Activated naive CD4-positive, alpha-beta T cell treated with anti-CD3 and anti-CD28 coated beads, Interleukin-2, amount 10 ng/mL, durations not matched to agents 7 days and 5 days (primary cell): ENCODE results near the gene STX10.

Experiments used
- CTCF ChIA-PET: fragments of 350-600 bp; sonication (Branson Sonifier 250); formaldehyde crosslinking; loops from one replicate; lab custom pipeline; 2021; ENCODE audit warnings: antibody characterized with exemption; lab: Charles Lee
- DNase-seq: peaks from one replicate; pipeline ENCODE4 v3.0.0-alpha.2; 2020
- H3K27ac Mint-ChIP-seq: one replicate; pipeline ENCODE4 v1.8.0; 2021; ENCODE audit warnings: mild to moderate bottlenecking, moderate library complexity, mixed read lengths
- H3K27me3 Mint-ChIP-seq: one replicate; pipeline ENCODE4 v1.8.0; 2021; ENCODE audit warnings: mild to moderate bottlenecking, mixed read lengths
- H3K36me3 Mint-ChIP-seq: one replicate; pipeline ENCODE4 v1.8.0; 2021; ENCODE audit warnings: mixed read lengths
- H3K4me1 Mint-ChIP-seq: one replicate; pipeline ENCODE4 v1.8.0; 2021; ENCODE audit warnings: mixed read lengths
- H3K4me3 Mint-ChIP-seq: one replicate; pipeline ENCODE4 v1.8.0; 2021; ENCODE audit warnings: mild to moderate bottlenecking, moderate library complexity, mixed read lengths
- H3K9me3 Mint-ChIP-seq: one replicate; pipeline ENCODE4 v1.8.0; 2021; ENCODE audit warnings: mixed read lengths

Gene STX10

GRCh38 chr19:13099073-13099999 is 50.8 kb downstream of the STX10 start:
- Mint-ChIP-seq H3K4me3 (peak overlapping the region; percentile 72), H3K9me3 (no peaks in the 10 kb centered on the region), H3K4me1 (peaks cover 71% of the 10 kb centered on the region), H3K27ac (peak overlapping the region; percentile 96), H3K27me3 (peaks cover 68% of the 10 kb centered on the region), H3K36me3 (peaks cover 9% of the 10 kb centered on the region)
- peak; percentile 86 for DNase-seq
- CTCF ChIA-PET: interaction anchor here (1.3 kb wide), 2 partner anchors 37 to 134 kb away, joined by 3 read pairs; no protein-coding TSS in a partner anchor

- peak overlapping the region; percentile 72 for H3K4me3 Mint-ChIP-seq
- peaks cover 77% of the 10 kb centered on the region for H3K27me3 Mint-ChIP-seq
- H3K27ac Mint-ChIP-seq: peak overlapping the region; percentile 62
- peaks cover 9% of the 10 kb centered on the region for H3K36me3 Mint-ChIP-seq
- DNase-seq: peak; percentile 40
- CTCF ChIA-PET: no interaction called here
- H3K9me3 Mint-ChIP-seq: no peaks in the 10 kb centered on the region
- peaks cover 69% of the 10 kb centered on the region for H3K4me1 Mint-ChIP-seq
Observed at GRCh38 chr19:13098277-13099072, 51.7 kb downstream of the STX10 start.

- DNase-seq: peak; percentile 41
- peak overlapping the region; percentile 52 for H3K4me3 Mint-ChIP-seq
- H3K4me1 Mint-ChIP-seq: peaks cover 63% of the 10 kb centered on the region
- H3K27me3 Mint-ChIP-seq: peaks cover 76% of the 10 kb centered on the region
- H3K36me3 Mint-ChIP-seq: peaks cover 9% of the 10 kb centered on the region
- H3K27ac Mint-ChIP-seq: peak overlapping the region; percentile 58
- H3K9me3 Mint-ChIP-seq: no peaks in the 10 kb centered on the region
- CTCF ChIA-PET: interaction anchor here (4.6 kb wide), 1 partner anchor 122 kb away, joined by 76 read pairs; no protein-coding TSS in a partner anchor
Observed at GRCh38 chr19:13097463-13098258, 52.5 kb downstream of the STX10 start.

GRCh38 chr19:13097033-13097462 is 53.1 kb downstream of the STX10 start:
- H3K36me3 Mint-ChIP-seq: peaks cover 9% of the 10 kb centered on the region
- CTCF ChIA-PET: interaction anchor here (2.0 to 4.6 kb wide), 4 partner anchors 8 to 132 kb away, joined by 8 to 76 read pairs (median 31); no protein-coding TSS in a partner anchor
- H3K27me3 Mint-ChIP-seq: peaks cover 73% of the 10 kb centered on the region
- H3K27ac Mint-ChIP-seq: peak overlapping the region; percentile 79
- no peak for DNase-seq
- no peaks in the 10 kb centered on the region for H3K9me3 Mint-ChIP-seq
- H3K4me1 Mint-ChIP-seq: peaks cover 60% of the 10 kb centered on the region
- H3K4me3 Mint-ChIP-seq: peak overlapping the region; percentile 64

DNA sequence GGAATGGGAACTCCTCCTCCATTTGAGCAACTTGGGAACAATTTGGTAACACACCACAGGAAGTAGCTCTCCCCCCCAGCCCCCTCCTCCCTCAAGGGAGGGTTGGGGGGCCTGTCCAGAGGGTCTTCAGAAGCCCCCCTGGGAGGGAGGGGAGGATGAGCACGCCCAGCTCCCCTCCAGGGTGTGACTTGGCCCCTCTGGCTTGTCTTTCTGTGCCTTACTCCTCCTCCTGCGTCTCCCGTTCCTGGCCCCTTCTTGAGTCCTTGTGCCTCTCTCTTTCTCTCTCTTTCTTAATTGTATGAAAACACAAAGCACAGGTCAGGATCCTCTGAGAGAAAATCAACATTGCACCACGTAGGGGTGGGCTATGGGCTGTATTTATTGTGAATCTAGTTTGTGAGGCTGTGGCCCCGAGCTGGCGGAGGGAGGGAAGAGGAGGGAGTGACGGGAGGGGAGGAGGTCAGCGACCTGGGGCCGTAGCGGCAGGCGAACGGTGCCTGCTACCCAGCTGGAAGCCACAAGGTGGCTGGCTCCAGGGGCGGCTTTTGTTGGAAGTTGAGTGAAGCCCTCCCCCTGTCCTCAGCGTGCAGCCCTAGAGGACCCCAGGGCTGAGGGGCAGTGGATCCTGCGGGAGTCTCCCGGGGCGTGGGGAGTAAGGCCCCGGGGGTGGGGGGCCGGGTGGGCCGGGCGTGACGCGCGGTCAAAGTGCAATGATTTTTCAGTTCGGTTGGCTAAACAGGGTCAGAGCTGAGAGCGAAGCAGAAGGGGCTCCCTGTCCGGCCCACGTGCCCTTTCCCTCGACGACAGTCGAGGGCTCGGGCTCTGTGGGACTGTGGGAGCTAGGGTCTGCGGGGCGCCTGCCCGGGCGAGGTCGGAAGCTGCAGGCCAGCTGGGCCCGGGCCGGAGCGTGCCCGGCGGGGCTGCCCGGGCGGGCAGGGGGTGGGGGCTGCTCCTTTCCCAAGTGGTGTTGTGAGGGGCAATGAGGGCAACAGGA is 53.9 kb downstream of the STX10 start:
- peaks cover 9% of the 10 kb centered on the region for H3K36me3 Mint-ChIP-seq
- H3K4me1 Mint-ChIP-seq: peaks cover 51% of the 10 kb centered on the region
- peak overlapping the region; percentile 7 for H3K4me3 Mint-ChIP-seq
- H3K27me3 Mint-ChIP-seq: peaks cover 79% of the 10 kb centered on the region
- no peaks in the 10 kb centered on the region for H3K9me3 Mint-ChIP-seq
- H3K27ac Mint-ChIP-seq: no peak overlapping the region
- no peak for DNase-seq
- CTCF ChIA-PET: interaction anchor here (0.9 to 4.6 kb wide), 8 partner anchors 9 to 131 kb away, joined by 3 to 76 read pairs (median 10); no protein-coding TSS in a partner anchor

DNA sequence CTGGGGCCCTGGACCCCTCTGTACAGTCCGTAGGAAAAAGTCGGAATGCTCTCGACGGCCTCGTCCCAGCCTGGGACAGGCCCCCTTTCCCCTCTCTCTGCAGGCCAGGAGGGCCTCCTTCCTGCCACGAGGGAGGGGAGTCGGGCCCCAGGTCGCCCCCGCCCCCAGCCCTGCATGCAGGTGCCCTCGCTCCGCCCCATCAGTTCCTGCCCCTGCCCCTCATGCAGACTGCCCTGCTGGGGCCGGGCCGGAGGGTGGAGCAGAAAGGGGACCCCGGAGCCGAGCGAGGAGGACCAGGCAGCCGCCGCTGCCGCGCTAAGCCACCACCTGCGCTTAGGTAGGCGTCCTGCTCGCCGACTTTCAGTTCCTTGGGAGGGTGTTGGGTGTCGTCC is 54.8 kb downstream of the STX10 start:
- no peak for DNase-seq
- CTCF ChIA-PET: interaction anchor here (0.9 to 4.6 kb wide), 12 partner anchors 8 to 130 kb away, joined by 3 to 76 read pairs (median 8); no protein-coding TSS in a partner anchor
- H3K4me1 Mint-ChIP-seq: peaks cover 48% of the 10 kb centered on the region
- no peak overlapping the region for H3K4me3 Mint-ChIP-seq
- H3K27me3 Mint-ChIP-seq: peaks cover 87% of the 10 kb centered on the region
- no peak overlapping the region for H3K27ac Mint-ChIP-seq
- no peaks in the 10 kb centered on the region for H3K9me3 Mint-ChIP-seq
- peaks cover 7% of the 10 kb centered on the region for H3K36me3 Mint-ChIP-seq

DNA sequence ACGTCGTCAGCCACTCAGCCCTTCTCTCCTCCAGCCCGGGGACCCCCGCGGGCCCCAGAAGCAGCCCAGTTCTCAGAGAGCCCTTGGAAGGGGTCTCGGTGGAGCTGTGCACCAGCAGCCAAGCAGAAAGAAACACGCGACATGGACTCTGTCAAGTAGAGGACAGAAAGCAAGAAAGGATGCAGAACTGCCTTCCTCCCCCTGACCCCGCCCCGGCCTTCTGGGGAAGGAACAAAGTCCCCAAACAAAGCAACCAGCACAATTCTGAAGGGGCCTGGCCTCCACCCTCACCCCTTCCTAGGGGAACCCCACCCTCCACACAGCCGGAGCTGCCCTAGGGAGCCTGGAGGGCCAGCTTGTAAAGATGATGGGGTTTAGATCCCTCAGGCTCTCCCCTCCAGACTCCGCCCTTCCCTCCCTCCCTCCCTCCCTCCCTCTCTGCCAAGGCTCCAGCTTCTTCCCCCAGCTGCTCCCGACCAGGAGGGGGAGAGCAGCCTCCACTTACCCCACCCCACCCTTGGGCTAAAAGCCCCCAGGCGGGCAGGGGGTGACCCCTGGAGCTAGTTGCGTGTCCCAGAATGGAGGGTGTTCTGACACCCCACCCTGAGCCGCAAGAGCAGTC is 55.3 kb downstream of the STX10 start:
- Mint-ChIP-seq H3K27ac (no peak overlapping the region), H3K4me1 (peaks cover 43% of the 10 kb centered on the region), H3K27me3 (peaks cover 87% of the 10 kb centered on the region), H3K9me3 (no peaks in the 10 kb centered on the region), H3K4me3 (no peak overlapping the region), H3K36me3 (peaks cover 2% of the 10 kb centered on the region)
- DNase-seq: no peak
- CTCF ChIA-PET: interaction anchor here (1.0 to 4.6 kb wide), 19 partner anchors 10 to 164 kb away, joined by 3 to 76 read pairs (median 8); no protein-coding TSS in a partner anchor

- CTCF ChIA-PET: interaction anchor here (0.7 to 4.6 kb wide), 21 partner anchors 11 to 163 kb away, joined by 3 to 76 read pairs (median 7); no protein-coding TSS in a partner anchor
- Mint-ChIP-seq H3K4me1 (peaks cover 38% of the 10 kb centered on the region), H3K36me3 (peaks cover 2% of the 10 kb centered on the region), H3K27ac (no peak overlapping the region), H3K27me3 (peaks cover 79% of the 10 kb centered on the region), H3K9me3 (no peaks in the 10 kb centered on the region), H3K4me3 (no peak overlapping the region)
- DNase-seq: no peak
Observed at GRCh38 chr19:13094106-13094504, 56.1 kb downstream of the STX10 start.
